Stimulated activated naive CD4-positive, alpha-beta T cell treated with Interleukin-2 at 50 U/mL for 16 hours (primary cell): Measurements from ENCODE around the gene ZYG11B.
"Not testable (repeated sequence)": the region's sequence is repeated elsewhere in the genome, so short reads cannot be mapped to it uniquely, and the experiment has no call there.

Experiments
- DNase-seq: peaks from one replicate; lab custom pipeline; 2025; lab: John Stamatoyannopoulos, UW

ZYG11B gene

DNA sequence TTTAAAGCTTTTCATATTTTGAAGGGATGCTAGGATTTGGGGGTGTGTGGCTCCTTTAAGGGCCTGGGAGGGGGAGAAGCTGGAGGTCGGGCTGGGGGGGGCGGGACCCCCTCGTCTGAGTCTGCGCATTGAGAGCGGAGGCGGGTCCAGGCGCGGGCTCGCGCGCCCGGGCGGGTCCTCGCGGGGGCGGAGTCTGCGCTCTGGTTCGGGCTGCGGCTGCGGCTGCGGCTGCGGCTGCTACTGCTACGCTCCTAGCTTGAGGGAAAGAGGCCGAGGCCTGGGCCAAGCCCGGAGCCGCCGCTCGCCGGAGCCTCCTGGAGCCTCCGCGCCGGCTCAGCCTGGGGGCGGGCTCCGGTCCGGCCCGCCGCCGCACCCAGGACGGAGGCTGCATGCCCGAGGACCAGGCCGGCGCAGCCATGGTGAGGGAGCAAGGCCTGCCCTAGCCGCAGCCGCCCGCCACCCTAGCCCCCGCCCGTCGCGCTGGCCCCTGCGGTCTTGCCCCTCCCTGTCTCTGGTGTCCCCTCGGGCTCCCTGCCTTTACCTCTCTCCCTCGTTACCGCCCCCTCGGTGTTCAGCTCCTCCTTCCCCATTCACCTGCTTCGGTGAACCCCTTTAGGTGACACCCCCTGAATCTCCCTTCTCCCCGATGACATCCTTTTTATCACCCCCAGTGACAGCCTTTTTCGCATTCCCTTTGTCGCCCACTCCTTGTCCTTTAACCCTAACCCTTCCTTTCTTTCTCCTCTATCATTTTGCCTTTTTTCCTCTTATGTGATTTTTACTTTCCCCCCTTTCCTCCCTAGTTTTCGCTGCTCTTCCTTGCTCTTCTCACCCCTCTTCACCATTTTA lies at the start of gene ZYG11B:
TSS of gene ZYG11B (plus strand) at position 189 of the 849 bp plus-strand sequence. CDS start at position 390, 201 bp downstream.
- peak; percentile 87 for DNase-seq

DNA sequence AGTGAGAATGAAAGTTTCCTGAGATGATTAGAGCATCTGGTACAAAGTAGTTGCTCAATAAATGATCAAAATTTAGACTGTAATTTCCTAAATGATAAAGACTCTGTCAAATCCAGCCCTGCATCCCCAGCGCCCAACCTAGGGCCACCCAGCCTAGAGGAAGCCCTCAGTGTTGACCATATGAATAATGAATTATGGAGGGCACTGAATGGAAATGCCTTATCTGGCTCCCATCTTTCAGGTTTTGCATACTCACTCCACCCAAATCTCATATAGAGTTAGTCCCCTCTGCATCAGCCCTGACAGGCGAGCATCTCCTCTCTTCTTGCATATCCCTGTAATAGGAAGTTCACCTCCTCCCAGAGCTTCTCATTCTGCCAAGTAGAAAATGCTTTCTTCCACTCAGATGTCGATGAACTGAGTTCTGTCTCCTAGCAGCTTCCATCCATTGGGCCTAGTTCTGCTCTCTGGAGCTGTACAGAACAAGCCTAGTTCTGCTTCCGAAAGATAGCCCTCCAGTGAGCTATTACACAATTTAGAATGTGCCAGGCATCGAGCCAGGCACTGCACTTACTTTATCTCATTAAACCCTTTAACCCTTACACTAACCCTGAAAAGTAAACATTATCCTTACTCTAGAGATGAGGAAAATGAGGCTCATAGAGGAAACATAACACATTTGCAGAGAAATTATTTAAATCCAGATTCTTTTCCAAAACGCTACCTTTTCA lies 49.0 kb upstream of the ZYG11B start:
- no peak for DNase-seq

DNA sequence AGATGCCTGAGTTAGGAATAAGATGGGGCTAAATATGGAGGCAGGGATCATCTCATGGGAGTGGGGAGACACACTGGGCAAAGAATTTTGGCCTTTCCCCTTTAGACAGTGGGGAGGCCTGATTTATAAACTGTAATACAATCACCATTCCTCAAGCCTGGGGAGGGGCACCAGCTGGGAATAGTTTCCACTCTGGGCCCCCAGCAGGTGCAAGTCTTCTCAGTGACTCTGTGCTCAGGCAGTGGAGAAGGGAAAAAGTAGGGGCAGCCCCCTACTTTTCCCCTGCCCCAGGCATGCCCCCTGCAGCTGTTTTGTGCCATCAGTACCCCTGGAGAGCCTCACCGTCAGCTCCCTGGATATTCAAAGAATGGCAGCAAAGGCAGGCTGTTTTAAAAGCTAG lies 47.2 kb upstream of the ZYG11B start:
- DNase-seq: no peak

DNA sequence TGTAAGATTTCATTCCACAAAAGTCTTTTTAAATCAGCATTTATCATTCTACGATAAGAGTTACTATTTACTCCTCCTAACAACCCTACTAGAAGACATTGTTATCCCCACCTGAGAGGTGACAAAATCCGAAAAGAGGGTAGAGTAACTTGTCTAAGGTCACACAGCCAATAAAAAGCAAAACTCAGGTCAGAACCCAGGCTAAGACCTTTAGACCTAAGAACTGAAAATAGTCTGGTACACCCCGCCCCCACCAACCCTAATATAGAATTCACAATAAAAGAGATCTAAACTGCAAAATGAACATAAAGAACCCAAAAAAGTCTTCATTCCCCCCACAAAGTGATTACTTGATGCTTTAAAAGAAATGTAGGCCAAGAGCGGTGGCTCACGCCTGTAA lies 46.8 kb upstream of the ZYG11B start:
- no peak for DNase-seq

DNA sequence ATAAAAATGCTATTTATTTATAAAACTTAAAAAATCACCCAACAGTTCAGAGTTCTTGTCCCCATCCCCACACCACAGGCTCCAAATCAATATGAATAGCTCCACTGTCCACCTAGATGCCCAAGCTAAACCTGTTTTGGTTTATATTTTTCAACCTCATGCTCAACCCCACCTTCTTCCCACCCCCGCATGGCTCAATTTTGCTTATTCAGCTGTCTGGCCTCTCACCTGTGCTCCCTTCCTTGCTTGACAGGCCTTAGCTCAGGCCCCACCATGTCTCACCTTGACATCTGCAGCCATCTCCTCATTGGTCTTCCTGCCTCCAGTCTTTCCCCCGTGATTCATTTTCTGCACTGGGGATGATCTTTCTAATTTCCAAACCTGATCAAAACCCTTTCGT lies 45.9 kb upstream of the ZYG11B start:
- no peak for DNase-seq

DNA sequence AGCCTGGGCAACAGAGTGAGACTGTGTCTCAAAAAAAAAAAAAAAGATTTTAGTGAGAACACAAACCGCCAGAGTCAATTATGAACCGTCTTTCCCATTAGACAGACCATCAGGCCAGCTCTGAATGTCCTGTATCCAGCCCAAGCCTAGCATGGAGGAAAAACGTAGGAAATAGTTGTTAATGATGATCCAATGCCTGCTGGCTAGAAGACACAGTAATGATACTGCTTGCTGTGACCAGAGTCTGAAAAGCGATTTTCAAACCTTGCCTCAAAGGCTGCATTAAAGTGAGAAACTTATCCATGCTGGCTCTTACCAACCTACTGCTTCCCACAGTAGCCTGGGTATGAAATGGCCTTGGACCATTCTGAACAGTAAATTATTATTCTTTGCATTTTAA lies 45.1 kb upstream of the ZYG11B start:
- no peak for DNase-seq

DNA sequence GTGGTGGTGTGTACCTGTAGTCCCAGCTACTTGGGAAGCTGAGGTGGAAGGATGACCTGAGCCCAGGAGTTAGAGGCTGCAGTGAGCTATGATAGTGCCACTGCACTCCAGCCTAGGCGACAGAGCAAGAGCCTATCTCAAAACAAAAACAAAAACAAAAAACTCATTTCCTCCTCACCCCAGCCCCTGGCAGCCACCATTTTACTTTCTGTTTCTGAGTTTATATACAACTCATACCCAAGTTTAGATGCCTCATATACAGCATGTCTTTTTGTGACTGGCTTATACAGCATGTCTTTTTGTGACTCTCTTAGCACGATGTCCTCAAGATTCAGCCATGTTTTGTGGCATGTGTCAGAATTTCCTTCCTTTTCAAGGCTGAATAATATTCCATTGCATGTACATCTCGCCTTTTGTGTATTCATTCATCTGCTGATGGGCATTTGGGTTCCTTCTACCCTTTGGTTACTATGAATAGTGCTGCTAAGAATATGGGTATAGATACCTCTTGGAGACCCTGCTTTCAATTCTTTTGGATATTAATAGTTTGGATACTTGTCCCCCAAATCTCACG lies 42.8 kb upstream of the ZYG11B start:
- no peak for DNase-seq

DNA sequence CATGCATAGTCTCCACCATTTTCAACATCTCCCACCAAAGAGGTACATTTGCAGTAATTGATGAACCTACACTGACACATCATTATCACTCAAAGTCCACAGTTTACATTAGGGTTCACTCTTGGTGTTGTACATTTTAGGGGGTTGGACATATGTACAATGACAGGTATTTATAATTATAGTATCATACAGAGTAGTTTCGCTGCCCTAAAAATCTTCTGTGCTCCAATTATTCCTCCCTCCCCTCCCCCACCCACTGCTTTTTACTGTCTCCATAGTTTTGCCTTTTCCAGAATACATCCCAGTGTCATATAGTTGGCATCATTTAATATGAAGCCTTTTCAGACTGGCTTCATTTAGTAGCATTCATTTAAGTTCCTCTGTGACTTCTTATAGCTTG lies 41.7 kb upstream of the ZYG11B start:
- no peak for DNase-seq

DNA sequence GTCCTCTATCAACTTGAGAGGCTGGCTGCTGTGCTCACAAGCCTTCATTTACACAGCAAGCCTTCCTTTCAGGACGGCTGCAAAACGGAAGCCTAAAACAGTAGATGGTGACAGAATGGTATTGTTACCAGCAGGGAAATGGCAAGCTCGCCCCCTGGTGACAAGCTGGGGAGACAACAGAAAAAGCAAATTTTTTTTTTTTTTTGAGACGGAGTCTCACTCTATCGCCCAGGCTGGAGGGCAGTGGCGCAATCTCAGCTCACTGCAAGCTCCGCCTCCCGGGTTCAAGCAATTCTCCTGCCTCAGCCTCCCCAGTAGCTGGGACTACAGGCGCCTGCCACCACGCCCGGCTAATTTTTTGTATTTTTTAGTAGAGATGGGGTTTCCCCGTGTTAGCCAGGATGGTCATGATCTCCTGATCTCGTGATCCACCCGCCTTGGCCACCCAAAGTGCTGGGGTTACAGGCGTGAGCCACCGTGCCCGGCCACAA lies 39.9 kb upstream of the ZYG11B start:
- peak; percentile 54 for DNase-seq

DNA sequence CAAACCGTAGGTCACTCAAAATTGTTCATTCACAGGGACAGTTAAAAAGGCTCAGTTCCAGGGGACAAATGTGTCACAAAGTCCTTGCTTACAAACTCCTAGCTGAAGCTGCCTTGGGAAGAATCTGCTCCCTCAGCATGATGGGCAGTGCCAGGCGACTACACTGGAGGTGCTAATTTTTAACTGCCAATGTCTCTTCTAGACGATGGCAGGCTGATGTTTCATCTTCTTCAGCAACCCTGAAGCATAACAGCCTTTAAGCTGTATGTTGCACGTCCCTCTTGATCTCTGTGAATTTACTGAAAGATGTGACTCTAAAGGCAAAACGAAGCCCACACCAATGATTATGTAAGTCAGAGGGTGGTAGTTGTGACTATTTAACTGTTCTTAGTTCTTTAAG lies 39.4 kb upstream of the ZYG11B start:
- no peak for DNase-seq

DNA sequence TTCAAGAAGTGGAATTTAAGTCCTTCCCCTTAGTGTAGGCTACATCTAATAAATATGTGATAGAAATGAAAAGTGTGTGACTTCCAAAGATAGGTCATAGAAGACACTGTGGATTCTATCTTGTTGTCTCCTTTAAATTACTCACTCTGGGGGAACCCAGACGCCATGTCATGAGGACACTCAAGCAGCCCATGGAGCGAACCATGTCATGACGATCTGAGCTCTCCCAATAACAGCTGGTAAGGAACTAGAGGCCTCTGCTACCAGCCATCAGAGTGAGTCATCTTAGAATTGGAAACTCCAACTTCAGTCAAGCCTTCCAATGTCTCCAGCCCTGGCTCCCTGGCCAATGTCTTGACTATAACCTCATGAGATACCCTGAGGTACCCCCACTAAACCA lies 34.4 kb upstream of the ZYG11B start:
- no peak for DNase-seq

DNA sequence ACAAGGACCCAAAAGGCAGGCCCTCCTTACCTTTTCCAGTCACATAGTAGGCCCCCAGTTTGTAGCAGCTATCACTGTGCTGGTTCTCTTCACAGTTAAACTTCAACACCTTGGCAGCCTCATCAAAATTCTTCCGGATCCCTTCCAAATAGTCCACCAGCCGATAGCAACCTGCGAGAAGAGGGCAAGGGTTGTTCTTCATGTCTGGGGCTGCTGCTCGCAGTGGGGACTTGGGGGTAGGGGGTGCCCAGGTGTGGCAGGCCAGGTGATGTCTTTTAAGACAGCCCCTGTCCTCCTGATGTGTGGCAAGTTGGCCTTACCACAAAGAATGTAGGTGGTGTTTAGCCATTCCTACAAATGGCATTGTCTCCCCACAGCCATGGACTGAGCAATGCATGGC lies 33.6 kb upstream of the ZYG11B start:
- no peak for DNase-seq

DNA sequence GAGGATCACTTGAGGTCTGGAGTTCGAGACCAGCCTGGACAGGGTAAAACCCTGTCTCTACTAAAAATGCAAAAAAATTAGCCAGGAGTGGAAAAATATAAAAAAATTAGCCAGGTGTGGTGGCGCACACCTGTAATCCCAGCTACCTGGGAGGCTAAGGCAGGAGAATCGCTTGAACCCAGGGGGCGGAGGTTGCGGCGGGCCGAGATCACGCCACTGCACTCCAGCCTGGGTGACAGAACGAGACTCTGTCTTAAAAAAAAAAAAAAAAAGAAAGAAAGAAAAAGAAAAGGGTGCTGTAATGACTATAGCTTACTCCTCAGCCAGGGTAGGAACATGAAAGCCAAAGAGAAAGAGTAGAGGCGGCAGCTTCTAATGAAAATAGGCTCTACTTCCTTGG lies 32.9 kb upstream of the ZYG11B start:
- DNase-seq: not testable (repeated sequence)

DNA sequence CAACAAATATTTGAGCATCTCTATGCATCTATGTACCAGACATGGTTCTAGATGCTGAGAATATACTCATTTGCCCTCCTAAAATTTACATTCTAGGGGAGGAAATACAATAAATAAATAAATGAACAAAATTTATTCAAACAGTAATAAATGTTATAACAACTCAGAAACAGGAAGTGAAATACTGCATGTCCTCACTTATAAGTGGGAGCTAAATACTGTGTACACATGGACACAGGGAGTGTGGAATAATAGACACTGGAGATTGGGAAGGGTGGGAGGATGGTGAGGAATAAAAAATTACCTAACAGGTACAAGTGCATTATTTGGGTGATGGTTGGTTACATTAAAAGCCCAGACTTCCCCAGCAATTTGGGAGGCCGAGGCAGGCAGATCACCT lies 32.4 kb upstream of the ZYG11B start:
- no peak for DNase-seq

DNA sequence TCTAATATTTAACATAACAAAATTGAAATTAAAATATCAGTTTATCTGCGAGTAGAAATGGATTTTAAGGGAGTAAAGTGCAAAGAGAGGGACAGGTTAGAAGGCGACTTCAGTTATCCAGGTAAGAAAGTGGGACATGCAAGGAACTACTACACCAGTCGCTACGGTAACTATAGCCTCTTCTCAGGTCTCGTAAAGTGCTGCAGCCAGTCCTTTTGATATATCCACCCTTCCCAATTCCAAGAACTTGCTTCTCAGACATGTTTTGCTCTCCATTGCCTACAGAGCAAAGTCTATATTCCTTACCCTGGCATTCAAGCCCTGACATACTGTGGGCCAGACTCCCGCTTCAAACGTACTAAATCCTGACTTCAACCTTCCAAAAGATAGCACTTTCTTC lies 30.6 kb upstream of the ZYG11B start:
- DNase-seq: no peak

DNA sequence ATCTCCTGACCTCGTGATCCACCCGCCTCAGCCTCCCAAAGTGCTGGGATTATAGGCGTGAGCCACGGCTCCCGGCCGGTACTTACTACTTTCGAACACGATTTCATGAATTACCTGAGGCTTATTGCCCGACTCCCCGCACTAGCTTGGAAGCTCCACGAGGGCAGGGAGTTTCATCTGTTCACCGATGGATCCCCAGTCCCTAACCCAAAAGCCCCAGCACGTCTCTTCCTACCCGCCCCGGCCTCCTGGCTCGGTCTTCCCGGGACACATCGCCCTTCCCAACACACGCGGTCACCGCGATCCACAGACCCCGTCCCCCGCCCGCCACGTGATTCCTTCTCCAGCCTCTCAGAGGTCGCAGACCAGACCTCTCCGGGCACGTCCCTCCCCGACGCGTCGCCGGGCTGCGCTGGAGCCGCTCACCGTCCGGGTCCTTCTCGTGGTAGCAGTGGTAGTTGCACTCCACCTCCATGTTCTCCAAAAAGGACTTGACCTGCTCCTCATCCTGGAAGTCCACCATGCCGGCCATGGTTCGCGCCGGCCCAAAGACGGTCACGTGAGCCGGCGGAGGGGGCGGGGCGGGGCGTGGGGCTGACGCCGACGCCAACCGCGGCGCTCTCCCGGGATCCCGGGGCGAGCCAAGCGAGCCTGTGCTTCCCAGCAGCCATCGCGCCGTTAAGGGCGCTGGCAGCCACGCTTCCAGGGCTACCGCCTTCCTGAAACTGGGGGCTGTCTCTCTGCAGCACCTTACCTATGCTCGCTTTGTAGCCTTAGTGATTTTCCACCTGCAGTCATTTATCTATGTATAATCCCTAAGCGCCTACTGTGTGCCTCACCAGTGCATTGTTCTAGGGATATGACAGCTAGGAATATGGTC lies 28.2 kb upstream of the ZYG11B start, which contains the start of gene COA7:
TSS of gene COA7 (minus strand) at position 553 of the 880 bp plus-strand sequence. CDS start at position 532, 21 bp downstream.
- DNase-seq: peak; percentile 51

DNA sequence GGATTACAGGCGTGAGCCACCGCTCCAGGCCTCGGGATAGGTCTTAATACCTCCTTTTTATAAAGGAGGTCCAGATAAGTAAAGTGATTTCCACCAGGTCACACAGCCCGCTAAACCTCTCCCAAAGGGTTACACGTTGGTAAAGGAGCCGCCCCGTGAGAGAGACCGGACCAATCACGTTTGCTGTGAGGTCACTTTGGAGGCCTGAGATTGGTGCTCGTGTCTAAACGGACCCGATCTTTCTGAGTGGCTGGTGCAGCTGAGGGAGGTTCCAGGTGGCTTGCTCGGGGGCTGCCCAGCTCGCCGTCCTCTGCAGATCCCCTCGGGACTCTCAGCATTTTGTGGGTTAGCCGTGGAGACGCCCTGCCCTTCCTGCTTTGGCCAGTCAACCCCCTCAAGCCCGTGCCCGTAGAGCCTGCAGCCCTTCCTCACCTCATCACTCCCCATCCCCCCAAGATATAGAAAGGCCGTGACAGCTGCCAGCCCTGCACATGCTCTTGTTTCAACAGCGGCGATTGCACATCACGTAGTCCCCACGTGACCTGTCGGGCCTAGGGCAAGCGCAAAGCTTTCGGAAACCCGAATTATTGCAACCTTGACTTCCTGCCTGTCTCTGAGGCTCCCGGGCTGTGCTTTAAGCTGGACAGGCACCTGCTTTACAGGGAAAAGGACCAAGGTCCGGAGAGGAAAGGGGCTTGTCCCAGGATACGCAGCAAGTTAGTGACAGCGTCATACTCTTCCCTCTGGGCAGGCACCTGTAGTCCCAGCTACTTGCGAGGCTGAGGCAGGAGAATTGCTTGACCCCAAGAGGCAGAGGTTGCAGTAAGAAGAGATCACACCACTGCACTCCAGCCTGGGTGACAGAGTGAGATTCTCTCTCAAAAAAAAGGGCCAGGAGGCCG lies 23.1 kb upstream of the ZYG11B start:
- peak; percentile 84 for DNase-seq

DNA sequence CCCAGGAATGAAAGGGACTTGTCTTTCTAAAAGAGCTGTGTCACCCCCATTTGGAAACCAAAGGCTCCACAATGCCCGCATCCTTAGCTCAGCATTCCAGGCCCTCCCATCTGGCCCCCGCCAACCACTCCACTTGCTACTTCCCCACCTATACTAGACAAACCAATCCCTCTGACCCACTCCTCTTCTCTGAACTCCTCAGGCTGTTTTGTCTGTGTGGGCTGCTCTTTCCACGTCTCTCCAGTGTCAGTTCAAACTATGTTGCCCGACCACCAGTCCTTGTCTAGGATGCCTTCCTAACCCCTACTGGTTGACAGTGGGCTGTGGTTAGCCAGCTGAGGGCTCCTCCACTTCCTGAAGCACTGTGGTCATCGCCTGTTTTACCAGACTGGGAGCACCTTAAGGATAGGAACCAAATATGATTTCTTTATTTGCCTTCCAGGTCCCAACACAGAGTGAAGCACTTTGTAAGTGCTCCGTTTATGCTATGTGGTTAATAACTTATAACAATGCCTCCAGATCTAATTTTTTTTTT lies 20.1 kb upstream of the ZYG11B start:
- no peak for DNase-seq

DNA sequence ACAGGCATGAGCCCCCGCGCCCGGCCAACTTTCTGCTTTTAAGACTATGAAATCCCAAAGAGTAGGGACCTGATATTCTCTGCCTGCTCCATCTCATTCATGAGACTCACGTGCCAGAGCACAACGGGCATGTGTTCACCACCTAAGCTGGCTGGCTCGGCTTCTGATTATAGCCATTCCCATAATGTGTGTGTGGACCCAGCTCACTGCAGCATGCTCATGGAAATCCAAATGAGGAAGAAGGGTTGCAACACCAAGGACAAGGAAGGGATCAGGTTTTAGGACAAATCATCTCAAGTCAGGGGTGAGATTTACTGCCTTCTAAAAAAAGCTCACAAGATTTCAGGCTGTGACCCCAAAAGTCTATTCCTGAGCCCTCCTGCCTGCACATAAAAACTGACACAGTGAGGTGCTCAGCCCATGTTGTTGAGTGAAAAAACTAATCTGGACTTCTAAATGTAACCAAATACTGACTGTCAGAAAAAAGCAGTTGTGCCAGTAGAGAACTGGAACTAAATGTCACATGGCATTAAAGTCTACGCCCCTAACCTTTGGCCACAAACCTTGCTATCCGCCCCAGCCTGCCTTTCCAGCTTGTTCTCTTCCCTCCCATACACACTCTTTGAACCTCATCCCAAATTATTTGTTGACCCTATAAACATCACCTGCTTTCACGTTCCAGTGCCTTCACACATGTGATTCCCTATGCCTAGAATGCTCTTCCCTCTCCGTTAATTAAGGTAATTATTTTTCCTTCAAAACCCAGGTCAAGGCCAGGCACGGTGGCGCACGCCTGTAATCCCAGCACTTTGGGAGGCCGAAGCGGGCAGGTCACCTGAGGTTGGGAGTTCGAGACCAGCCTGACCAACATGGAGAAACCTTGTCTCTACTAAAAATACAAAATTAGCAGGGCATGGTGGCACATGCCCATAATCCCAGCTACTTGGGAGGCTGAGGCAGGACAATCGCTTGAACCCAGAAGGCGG lies 19.0 kb upstream of the ZYG11B start:
- no peak for DNase-seq
